Liver (tissue), 9 donors: ENCODE data around the gene NEURL1. TPM values are rescaled to one million over a fixed set of nuclear protein-coding genes. Genes with fewer than 3 reads are reported as not detected.

ENCODE experiments used
- DNase-seq: peaks from one replicate; pipeline ENCODE4 v3.0.0-alpha.2; 2017; ENCODE audit warnings: low spot score
- H3K27ac ChIP-seq, 2 donors: one replicate each; pipeline ENCODE4 v1.7.0; 2013; ENCODE audit warnings: inconsistent platforms in 2 of 2, low read length in 2 of 2, control low read depth in 1 of 2, low read depth in 1 of 2, mild to moderate bottlenecking in 1 of 2
- H3K27me3 ChIP-seq, 4 donors: one replicate each; pipeline versions ENCODE4 v1.6.1 to v1.7.0; 2013; ENCODE audit warnings: low read length in 3 of 4, inconsistent platforms in 1 of 4, mild to moderate bottlenecking in 1 of 4, moderate library complexity in 1 of 4; ENCODE audit not compliant: control insufficient read depth in 4 of 4, insufficient read depth in 4 of 4
- H3K36me3 ChIP-seq, 4 donors: one replicate each; pipeline versions ENCODE4 v1.6.1 to v1.7.0; 2013; ENCODE audit warnings: low read length in 3 of 4, mild to moderate bottlenecking in 3 of 4, low read depth in 1 of 4, moderate library complexity in 1 of 4; ENCODE audit not compliant: control insufficient read depth in 4 of 4, insufficient read depth in 3 of 4
- H3K4me1 ChIP-seq, 4 donors: one replicate each; pipeline versions ENCODE4 v1.6.1 to v1.7.0; 2013; ENCODE audit warnings: low read length in 3 of 4, mild to moderate bottlenecking in 3 of 4, moderate library complexity in 1 of 4; ENCODE audit not compliant: control insufficient read depth in 4 of 4, insufficient read depth in 4 of 4
- H3K4me3 ChIP-seq, 3 donors: one replicate each; pipeline versions ENCODE4 v1.6.1 to v1.7.0; 2013; ENCODE audit warnings: low read length in 3 of 3, control low read depth in 1 of 3, low read depth in 1 of 3, mild to moderate bottlenecking in 1 of 3
- H3K9ac ChIP-seq, 2 donors: one replicate each; pipeline ENCODE4 v1.7.0; 2013; ENCODE audit warnings: low read length in 2 of 2, mild to moderate bottlenecking in 2 of 2, moderate library complexity in 2 of 2, control low read depth in 1 of 2, low read depth in 1 of 2
- H3K9me3 ChIP-seq, 4 donors: one replicate each; pipeline versions ENCODE4 v1.6.1 to v1.7.0; 2013; ENCODE audit warnings: low read length in 3 of 4; ENCODE audit not compliant: control insufficient read depth in 4 of 4
- EGR1 ChIP-seq, 2 donors: IDR thresholded peaks; 2 replicates each; pipeline ENCODE4 v1.6.1; 2016 to 2018; ENCODE audit warnings: antibody characterized with exemption in 2 of 2, low read depth in 2 of 2
- FOXA2 ChIP-seq: IDR thresholded peaks from 2 replicates; pipeline ENCODE4 v1.6.1; 2016; ENCODE audit warnings: antibody characterized with exemption
- GABPA ChIP-seq, 2 donors: IDR thresholded peaks in 1 of 2; conservative IDR thresholded peaks in 1 of 2; 2 replicates each; pipeline ENCODE4 v1.6.1; 2016; ENCODE audit warnings: antibody characterized with exemption in 2 of 2, mild to moderate bottlenecking in 1 of 2, moderate library complexity in 1 of 2
- HNF4G ChIP-seq: IDR thresholded peaks from 2 replicates; pipeline ENCODE4 v1.6.1; 2016; ENCODE audit warnings: antibody characterized with exemption
- JUND ChIP-seq, 2 donors: IDR thresholded peaks; 2 replicates each; pipeline ENCODE4 v1.6.1; 2016; ENCODE audit warnings: antibody characterized with exemption in 2 of 2
- NR2F2 ChIP-seq: IDR thresholded peaks from 2 replicates; pipeline ENCODE4 v1.6.1; 2016; ENCODE audit warnings: antibody characterized with exemption
- RAD21 ChIP-seq, 2 donors: IDR thresholded peaks; 2 replicates each; pipeline ENCODE4 v1.6.1; 2016; ENCODE audit warnings: antibody characterized with exemption in 2 of 2, mild to moderate bottlenecking in 2 of 2
- RXRA ChIP-seq, 2 donors: IDR thresholded peaks; 2 replicates each; pipeline ENCODE4 v1.6.1; 2017 to 2018; ENCODE audit warnings: antibody characterized with exemption in 2 of 2, mild to moderate bottlenecking in 1 of 2
- SP1 ChIP-seq: IDR thresholded peaks from 2 replicates; pipeline ENCODE4 v1.6.1; 2018; ENCODE audit warnings: antibody characterized with exemption, mild to moderate bottlenecking
- TAF1 ChIP-seq: conservative IDR thresholded peaks from 2 replicates; pipeline ENCODE4 v1.6.1; 2016; ENCODE audit warnings: antibody characterized with exemption, mild to moderate bottlenecking
- YY1 ChIP-seq: IDR thresholded peaks from 2 replicates; pipeline ENCODE4 v1.6.1; 2016; ENCODE audit warnings: antibody characterized with exemption, mild to moderate bottlenecking
- WGBS: extraction: QIAGEN DNeasy Blood & Tissue Kit; methylation state at CpG from one replicate; pipeline ENCODE4 v1.1.7; 2013; 5-methylcytosine and 5-hydroxymethylcytosine counted together
- polyA plus RNA-seq, 2 donors: library from polyadenylated mRNA; stranded (reverse) in 1 of 2; unstranded in 1 of 2; fragments of 200-250 nt in 1 of 2; fragments of >200 nt in 1 of 2; fragmentation: Nextera tagmentation in 1 of 2; extraction: Ambion mirVana in 1 of 2; gene quantifications; one replicate each; pipeline versions ENCODE4 v1.2.1 to v1.2.3, GENCODE V29; 2013 to 2015
- total RNA-seq, 2 donors: library from RNA; depleted of rRNA; stranded (reverse); fragments of >200 nt; gene quantifications; one replicate each; pipeline ENCODE4 v1.2.3, GENCODE V29; 2014
- TF ChIP-seq, protein P1 (sequence below): IDR thresholded peaks from 2 replicates; pipeline ENCODE4 v1.6.1; 2016; ENCODE audit warnings: antibody characterized with exemption, mild to moderate bottlenecking
- TF ChIP-seq, protein P2 (sequence below): IDR thresholded peaks from 2 replicates; pipeline ENCODE4 v1.6.1; 2016; ENCODE audit warnings: antibody characterized with exemption
- TF ChIP-seq, protein P3 (sequence below): IDR thresholded peaks from 2 replicates; pipeline ENCODE4 v1.6.1; 2016; ENCODE audit warnings: antibody characterized with exemption
- TF ChIP-seq, protein P4 (sequence below): IDR thresholded peaks from 2 replicates; pipeline ENCODE4 v1.6.1; 2016; ENCODE audit warnings: antibody characterized with exemption
- TF ChIP-seq, protein P5 (sequence below): fragments of 150-350 bp; IDR thresholded peaks from 2 replicates; pipeline ENCODE4 v1.5.1; 2017; ENCODE audit warnings: improper control_type of control experiment, low read depth, low read length; ENCODE audit not compliant: missing input control
- donor health status: healthy.
- donor health status: healthy.
- donor health status: healthy.
- donor health status: healthy.
- donor health status: healthy.

Gene NEURL1
- total and polyA plus RNA-seq, 4 donors, result 0.11 to 3.9 (median 0.74) TPM

DNA sequence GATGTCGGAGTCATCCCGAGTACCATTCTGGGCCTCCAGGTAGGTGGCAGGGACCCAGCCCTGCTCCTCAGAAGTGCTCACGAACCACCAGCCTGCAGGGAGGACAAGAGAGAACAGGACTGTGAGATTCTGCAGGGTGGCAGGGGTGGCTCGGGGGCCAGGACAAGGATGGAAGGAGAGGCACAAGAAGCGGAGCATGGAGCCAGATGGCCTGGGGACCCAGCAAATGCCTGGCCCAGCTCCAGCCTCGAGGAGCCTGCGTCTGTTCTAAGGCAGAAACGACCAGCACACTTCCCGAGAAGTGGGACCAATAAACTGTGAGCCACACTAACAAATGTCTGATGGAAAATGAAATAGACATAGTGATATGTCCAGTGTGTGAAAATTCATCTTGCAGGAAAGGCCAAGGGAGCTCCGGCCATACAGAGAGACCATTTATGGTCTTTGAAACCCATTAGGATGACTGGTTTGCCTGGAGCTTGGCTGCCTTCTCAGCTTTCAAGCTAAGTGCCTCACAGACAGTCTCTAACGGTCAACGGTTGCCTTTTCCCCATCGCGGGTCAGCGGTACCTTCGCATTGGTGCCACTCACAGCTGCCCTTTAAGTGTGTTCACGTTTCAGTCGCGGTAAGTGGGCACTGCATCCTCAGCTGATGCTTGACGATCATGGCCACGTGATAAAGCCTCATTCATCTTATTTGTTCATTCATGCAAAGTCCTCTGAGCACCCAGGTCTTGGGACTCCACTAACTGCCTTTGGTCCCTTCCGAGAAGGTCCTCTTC, 133.8 kb downstream of the NEURL1 start:
- Histone ChIP-seq H3K4me3 (no peak overlapping the region), H3K27me3 (no peaks in the 10 kb centered on the region), H3K4me1 (no peaks in the 10 kb centered on the region), H3K9ac (no peak overlapping the region), H3K36me3 (peaks cover 0 to 34% (median 29%) of the 10 kb centered on the region in 4 donors), H3K27ac (no peak overlapping the region), H3K9me3 (no peaks in the 10 kb centered on the region)
- TF ChIP-seq SP1, result no peak
- TF ChIP-seq RXRA (IDR thresholded peaks at IDR 0.05), result no peak
- no peak for TF ChIP-seq GABPA (IDR thresholded peaks at IDR 0.05 in 1 of 2, conservative IDR thresholded peaks at IDR 0.05 in 1 of 2)
- TF ChIP-seq, protein P1, sequence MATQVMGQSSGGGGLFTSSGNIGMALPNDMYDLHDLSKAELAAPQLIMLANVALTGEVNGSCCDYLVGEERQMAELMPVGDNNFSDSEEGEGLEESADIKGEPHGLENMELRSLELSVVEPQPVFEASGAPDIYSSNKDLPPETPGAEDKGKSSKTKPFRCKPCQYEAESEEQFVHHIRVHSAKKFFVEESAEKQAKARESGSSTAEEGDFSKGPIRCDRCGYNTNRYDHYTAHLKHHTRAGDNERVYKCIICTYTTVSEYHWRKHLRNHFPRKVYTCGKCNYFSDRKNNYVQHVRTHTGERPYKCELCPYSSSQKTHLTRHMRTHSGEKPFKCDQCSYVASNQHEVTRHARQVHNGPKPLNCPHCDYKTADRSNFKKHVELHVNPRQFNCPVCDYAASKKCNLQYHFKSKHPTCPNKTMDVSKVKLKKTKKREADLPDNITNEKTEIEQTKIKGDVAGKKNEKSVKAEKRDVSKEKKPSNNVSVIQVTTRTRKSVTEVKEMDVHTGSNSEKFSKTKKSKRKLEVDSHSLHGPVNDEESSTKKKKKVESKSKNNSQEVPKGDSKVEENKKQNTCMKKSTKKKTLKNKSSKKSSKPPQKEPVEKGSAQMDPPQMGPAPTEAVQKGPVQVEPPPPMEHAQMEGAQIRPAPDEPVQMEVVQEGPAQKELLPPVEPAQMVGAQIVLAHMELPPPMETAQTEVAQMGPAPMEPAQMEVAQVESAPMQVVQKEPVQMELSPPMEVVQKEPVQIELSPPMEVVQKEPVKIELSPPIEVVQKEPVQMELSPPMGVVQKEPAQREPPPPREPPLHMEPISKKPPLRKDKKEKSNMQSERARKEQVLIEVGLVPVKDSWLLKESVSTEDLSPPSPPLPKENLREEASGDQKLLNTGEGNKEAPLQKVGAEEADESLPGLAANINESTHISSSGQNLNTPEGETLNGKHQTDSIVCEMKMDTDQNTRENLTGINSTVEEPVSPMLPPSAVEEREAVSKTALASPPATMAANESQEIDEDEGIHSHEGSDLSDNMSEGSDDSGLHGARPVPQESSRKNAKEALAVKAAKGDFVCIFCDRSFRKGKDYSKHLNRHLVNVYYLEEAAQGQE, result no peak
- TF ChIP-seq, protein P2, sequence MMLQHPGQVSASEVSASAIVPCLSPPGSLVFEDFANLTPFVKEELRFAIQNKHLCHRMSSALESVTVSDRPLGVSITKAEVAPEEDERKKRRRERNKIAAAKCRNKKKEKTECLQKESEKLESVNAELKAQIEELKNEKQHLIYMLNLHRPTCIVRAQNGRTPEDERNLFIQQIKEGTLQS, result no peak
- no peak for TF ChIP-seq RAD21 (IDR thresholded peaks at IDR 0.05)
- TF ChIP-seq, protein P3, sequence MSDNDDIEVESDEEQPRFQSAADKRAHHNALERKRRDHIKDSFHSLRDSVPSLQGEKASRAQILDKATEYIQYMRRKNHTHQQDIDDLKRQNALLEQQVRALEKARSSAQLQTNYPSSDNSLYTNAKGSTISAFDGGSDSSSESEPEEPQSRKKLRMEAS, result no peak
- TF ChIP-seq, protein P4, sequence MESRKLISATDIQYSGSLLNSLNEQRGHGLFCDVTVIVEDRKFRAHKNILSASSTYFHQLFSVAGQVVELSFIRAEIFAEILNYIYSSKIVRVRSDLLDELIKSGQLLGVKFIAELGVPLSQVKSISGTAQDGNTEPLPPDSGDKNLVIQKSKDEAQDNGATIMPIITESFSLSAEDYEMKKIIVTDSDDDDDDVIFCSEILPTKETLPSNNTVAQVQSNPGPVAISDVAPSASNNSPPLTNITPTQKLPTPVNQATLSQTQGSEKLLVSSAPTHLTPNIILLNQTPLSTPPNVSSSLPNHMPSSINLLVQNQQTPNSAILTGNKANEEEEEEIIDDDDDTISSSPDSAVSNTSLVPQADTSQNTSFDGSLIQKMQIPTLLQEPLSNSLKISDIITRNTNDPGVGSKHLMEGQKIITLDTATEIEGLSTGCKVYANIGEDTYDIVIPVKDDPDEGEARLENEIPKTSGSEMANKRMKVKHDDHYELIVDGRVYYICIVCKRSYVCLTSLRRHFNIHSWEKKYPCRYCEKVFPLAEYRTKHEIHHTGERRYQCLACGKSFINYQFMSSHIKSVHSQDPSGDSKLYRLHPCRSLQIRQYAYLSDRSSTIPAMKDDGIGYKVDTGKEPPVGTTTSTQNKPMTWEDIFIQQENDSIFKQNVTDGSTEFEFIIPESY, result no peak
- TF ChIP-seq HNF4G, result no peak
- no peak for TF ChIP-seq EGR1 (IDR thresholded peaks at IDR 0.05; ENCODE audit: low read depth in 2 of 2)
- no peak for TF ChIP-seq TAF1
- TF ChIP-seq FOXA2, result no peak
- TF ChIP-seq, protein P5, sequence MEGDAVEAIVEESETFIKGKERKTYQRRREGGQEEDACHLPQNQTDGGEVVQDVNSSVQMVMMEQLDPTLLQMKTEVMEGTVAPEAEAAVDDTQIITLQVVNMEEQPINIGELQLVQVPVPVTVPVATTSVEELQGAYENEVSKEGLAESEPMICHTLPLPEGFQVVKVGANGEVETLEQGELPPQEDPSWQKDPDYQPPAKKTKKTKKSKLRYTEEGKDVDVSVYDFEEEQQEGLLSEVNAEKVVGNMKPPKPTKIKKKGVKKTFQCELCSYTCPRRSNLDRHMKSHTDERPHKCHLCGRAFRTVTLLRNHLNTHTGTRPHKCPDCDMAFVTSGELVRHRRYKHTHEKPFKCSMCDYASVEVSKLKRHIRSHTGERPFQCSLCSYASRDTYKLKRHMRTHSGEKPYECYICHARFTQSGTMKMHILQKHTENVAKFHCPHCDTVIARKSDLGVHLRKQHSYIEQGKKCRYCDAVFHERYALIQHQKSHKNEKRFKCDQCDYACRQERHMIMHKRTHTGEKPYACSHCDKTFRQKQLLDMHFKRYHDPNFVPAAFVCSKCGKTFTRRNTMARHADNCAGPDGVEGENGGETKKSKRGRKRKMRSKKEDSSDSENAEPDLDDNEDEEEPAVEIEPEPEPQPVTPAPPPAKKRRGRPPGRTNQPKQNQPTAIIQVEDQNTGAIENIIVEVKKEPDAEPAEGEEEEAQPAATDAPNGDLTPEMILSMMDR, result no peak
- WGBS, result 93% methylated on average over 22 of the region's 22 CpGs
- no peak for DNase-seq

DNA sequence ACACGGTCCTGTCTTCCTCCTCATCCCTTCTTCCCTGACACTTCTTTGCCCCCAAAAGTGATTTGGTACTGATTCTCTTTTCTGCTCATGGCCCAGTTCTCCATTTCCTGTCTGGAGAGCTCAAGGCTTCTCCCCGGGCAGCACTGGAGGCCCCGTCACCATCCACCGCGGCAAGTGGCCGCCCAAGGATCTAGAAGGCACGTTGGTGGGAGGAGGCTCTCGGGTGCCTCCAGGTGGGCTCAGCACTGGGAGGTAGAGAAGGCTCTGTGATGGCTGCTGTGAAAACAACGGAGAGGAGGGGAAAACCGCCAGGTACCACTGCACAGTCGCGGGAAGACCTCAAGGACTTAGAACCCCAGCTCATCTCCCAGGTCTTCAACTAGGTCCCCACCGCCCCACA, 134.4 kb downstream of the NEURL1 start:
- WGBS, result 94% methylated on average over 13 of the region's 13 CpGs
- H3K36me3 ChIP-seq, result peaks cover 0 to 31% (median 27%) of the 10 kb centered on the region in 4 donors
- no peaks in the 10 kb centered on the region for H3K27me3 ChIP-seq
- no peak overlapping the region for H3K27ac ChIP-seq
- H3K4me1 ChIP-seq, result no peaks in the 10 kb centered on the region
- DNase-seq, result no peak
- no peak overlapping the region for H3K4me3 ChIP-seq
- no peaks in the 10 kb centered on the region for H3K9me3 ChIP-seq
- no peak overlapping the region for H3K9ac ChIP-seq
- TF ChIP-seq FOXA2, result no peak
- no peak for TF ChIP-seq NR2F2
- no peak for TF ChIP-seq SP1
- TF ChIP-seq, protein P1, result no peak
- no peak for TF ChIP-seq YY1
- TF ChIP-seq TAF1, result no peak
- TF ChIP-seq, protein P2, result no peak
- TF ChIP-seq RAD21 (IDR thresholded peaks at IDR 0.05), result no peak
- TF ChIP-seq JUND (IDR thresholded peaks at IDR 0.05), result no peak
- TF ChIP-seq GABPA (IDR thresholded peaks at IDR 0.05 in 1 of 2, conservative IDR thresholded peaks at IDR 0.05 in 1 of 2), result no peak
- TF ChIP-seq, protein P3, result no peak
- no peak for TF ChIP-seq HNF4G
- TF ChIP-seq RXRA (IDR thresholded peaks at IDR 0.05), result no peak
